Chondrocyte (in vitro differentiated cells): Measurements from ENCODE around the gene ABHD4. TPM values are rescaled to one million over a fixed set of nuclear protein-coding genes. Genes with fewer than 3 reads are reported as not detected.

Source experiments
- DNase-seq: peaks from one replicate; pipeline ENCODE4 v3.0.0; 2021; ENCODE audit warnings: mixed read lengths, low spot score
- H3K27ac Mint-ChIP-seq: one replicate; pipeline ENCODE4 v1.8.0; 2021; ENCODE audit warnings: mild to moderate bottlenecking, moderate library complexity, mixed read lengths; ENCODE audit not compliant: unreplicated experiment
- H3K27me3 Mint-ChIP-seq: 2 replicates; pipeline ENCODE4 v1.8.0; 2021; ENCODE audit warnings: low read depth, mixed read lengths
- H3K36me3 Mint-ChIP-seq: 2 replicates; pipeline ENCODE4 v1.8.0; 2021; ENCODE audit warnings: low read depth, mixed read lengths
- H3K4me1 Mint-ChIP-seq: 2 replicates; pipeline ENCODE4 v1.8.0; 2021; ENCODE audit warnings: low read depth, mild to moderate bottlenecking, mixed read lengths
- H3K4me3 Mint-ChIP-seq: one replicate; pipeline ENCODE4 v1.8.0; 2021; ENCODE audit warnings: mild to moderate bottlenecking, moderate library complexity, mixed read lengths; ENCODE audit not compliant: unreplicated experiment
- H3K9me3 Mint-ChIP-seq: 2 replicates; pipeline ENCODE4 v1.8.0; 2021; ENCODE audit warnings: low read depth, mixed read lengths
- CTCF ChIP-seq: fragments of 200-600 bp; sonication (generic); IDR thresholded peaks from 2 replicates; pipeline ENCODE4 v1.5.0; 2021; ENCODE audit warnings: antibody characterized with exemption, mild to moderate bottlenecking, moderate library complexity
- total RNA-seq: library from RNA; stranded (reverse); gene quantifications from 3 replicates; pipeline ENCODE4 v1.2.1, GENCODE V29; 2021

ABHD4 gene
- total RNA-seq, 1 donor from 2014 or later, result 88.0 TPM

- DNase-seq, result no peak
- H3K36me3 Mint-ChIP-seq, result peaks cover 16% of the 10 kb centered on the region
- H3K4me1 Mint-ChIP-seq, result peaks cover 27% of the 10 kb centered on the region
- peak overlapping the region; percentile 22 for H3K27ac Mint-ChIP-seq
- TF ChIP-seq CTCF, result no peak
- H3K27me3 Mint-ChIP-seq, result no peaks in the 10 kb centered on the region
- H3K4me3 Mint-ChIP-seq, result no peak overlapping the region
- H3K9me3 Mint-ChIP-seq, result no peaks in the 10 kb centered on the region
Measured at GRCh38 chr14:22577334-22577908, 20.7 kb upstream of the ABHD4 start.

- no peak for TF ChIP-seq CTCF
- Mint-ChIP-seq H3K4me1 (peaks cover 31% of the 10 kb centered on the region), H3K27ac (peak overlapping the region; percentile 67)
Measured at GRCh38 chr14:22579236-22579635, 18.9 kb upstream of the ABHD4 start.

GRCh38 chr14:22579881-22580280, 18.2 kb upstream of the ABHD4 start:
- H3K4me1 Mint-ChIP-seq, result peaks cover 38% of the 10 kb centered on the region
- no peaks in the 10 kb centered on the region for H3K27me3 Mint-ChIP-seq
- no peak overlapping the region for H3K4me3 Mint-ChIP-seq
- no peak for DNase-seq
- no peak for TF ChIP-seq CTCF
- peak overlapping the region; percentile 76 for H3K27ac Mint-ChIP-seq
- peaks cover 3% of the 10 kb centered on the region for H3K36me3 Mint-ChIP-seq
- no peaks in the 10 kb centered on the region for H3K9me3 Mint-ChIP-seq

More at GRCh38 chr14:22579236-22579635, 18.9 kb upstream of the ABHD4 start:
- no peaks in the 10 kb centered on the region for H3K27me3 Mint-ChIP-seq
- DNase-seq, result no peak
- no peak overlapping the region for H3K4me3 Mint-ChIP-seq
- no peaks in the 10 kb centered on the region for H3K9me3 Mint-ChIP-seq
- peaks cover 9% of the 10 kb centered on the region for H3K36me3 Mint-ChIP-seq

GRCh38 chr14:22580625-22581024, 17.5 kb upstream of the ABHD4 start:
- peaks cover 6% of the 10 kb centered on the region for H3K36me3 Mint-ChIP-seq
- no peaks in the 10 kb centered on the region for H3K9me3 Mint-ChIP-seq
- no peak for TF ChIP-seq CTCF
- no peak overlapping the region for H3K4me3 Mint-ChIP-seq
- DNase-seq, result no peak
- no peak overlapping the region for H3K27ac Mint-ChIP-seq
- H3K27me3 Mint-ChIP-seq, result no peaks in the 10 kb centered on the region
- peaks cover 45% of the 10 kb centered on the region for H3K4me1 Mint-ChIP-seq

GRCh38 chr14:22583994-22584393, 14.1 kb upstream of the ABHD4 start:
- TF ChIP-seq CTCF, result no peak
- H3K36me3 Mint-ChIP-seq, result peaks cover 8% of the 10 kb centered on the region
- peak overlapping the region; percentile 63 for H3K27ac Mint-ChIP-seq
- no peaks in the 10 kb centered on the region for H3K9me3 Mint-ChIP-seq
- no peak for DNase-seq
- peaks cover 64% of the 10 kb centered on the region for H3K4me1 Mint-ChIP-seq
- H3K27me3 Mint-ChIP-seq, result no peaks in the 10 kb centered on the region
- H3K4me3 Mint-ChIP-seq, result no peak overlapping the region
